GM12864 (cell line): Measurements from ENCODE around the gene TRAF3IP3.
A peak's percentile ranks its signal among the peaks of the same experiment; 100 is the strongest.

Source experiments
- DNase-seq: peaks from one replicate; pipeline ENCODE4 v3.0.0-alpha.2; 2011; ENCODE audit warnings: low read depth
- H3K4me3 ChIP-seq: 2 replicates; pipeline ENCODE4 v1.5.1; 2011; ENCODE audit warnings: mild to moderate bottlenecking, low read depth, low read length, control low read depth
- CTCF ChIP-seq: IDR thresholded peaks from 2 replicates; pipeline ENCODE4 v1.5.1; 2011; ENCODE audit warnings: low read depth, mild to moderate bottlenecking, moderate library complexity, low read length, control low read depth, inconsistent platforms; ENCODE audit errors: missing control alignments

TRAF3IP3 gene

GRCh38 chr1:209742409-209743144 lies 13.3 kb upstream of the TRAF3IP3 start:
- no peak overlapping the region for H3K4me3 ChIP-seq
- no peak for DNase-seq
- TF ChIP-seq CTCF: no peak

DNA sequence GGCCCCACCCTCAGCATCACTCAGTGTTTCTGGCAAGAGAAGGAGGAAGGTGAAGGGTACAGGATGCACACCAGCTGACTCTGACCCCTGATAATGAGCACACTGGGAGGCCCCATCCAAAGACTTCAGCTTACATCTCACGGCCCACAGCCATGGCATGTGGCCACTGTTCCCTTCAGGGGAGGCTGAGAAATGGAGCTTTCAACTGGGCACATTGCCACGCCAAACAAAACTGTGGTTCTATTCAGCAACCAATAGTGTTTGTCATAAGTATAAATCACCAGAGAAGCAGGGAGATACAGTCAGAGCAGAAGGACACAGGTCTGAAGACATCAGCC lies 12.7 kb upstream of the TRAF3IP3 start:
- TF ChIP-seq CTCF: no peak
- H3K4me3 ChIP-seq: no peak overlapping the region
- no peak for DNase-seq

DNA sequence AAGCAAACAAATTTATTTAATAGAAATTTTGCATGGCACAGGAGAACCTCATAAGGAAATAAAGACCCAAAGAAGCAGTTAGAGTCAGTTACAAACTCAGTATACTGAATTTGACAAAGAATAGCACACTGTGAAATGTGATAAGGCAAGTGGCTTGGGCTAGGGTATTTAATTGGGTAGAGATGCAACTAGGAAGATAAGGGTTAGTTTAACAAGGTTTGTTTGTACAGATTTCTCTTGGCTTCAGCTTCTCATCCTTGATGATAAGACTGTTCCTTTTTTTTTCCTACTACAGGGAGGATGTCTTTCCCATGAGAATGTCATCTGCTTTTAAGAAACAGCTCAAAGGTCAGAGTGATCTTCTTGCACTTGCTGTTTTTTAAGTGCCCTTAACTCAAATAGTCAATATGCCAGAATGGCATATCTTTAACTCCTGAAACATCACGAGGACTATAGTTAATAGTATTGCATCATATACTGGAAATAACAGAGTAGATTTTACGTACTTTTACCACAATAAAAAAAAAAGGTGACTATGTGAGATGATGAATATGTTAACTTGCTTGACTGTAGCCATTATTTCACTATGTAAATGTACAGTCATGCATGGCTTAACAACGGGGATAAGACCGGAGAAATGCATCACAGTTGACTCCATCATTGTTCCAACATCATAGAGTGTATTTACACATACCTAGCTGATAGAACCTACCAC lies 9.2 kb upstream of the TRAF3IP3 start:
- no peak for DNase-seq
- H3K4me3 ChIP-seq: no peak overlapping the region
- TF ChIP-seq CTCF: no peak

DNA sequence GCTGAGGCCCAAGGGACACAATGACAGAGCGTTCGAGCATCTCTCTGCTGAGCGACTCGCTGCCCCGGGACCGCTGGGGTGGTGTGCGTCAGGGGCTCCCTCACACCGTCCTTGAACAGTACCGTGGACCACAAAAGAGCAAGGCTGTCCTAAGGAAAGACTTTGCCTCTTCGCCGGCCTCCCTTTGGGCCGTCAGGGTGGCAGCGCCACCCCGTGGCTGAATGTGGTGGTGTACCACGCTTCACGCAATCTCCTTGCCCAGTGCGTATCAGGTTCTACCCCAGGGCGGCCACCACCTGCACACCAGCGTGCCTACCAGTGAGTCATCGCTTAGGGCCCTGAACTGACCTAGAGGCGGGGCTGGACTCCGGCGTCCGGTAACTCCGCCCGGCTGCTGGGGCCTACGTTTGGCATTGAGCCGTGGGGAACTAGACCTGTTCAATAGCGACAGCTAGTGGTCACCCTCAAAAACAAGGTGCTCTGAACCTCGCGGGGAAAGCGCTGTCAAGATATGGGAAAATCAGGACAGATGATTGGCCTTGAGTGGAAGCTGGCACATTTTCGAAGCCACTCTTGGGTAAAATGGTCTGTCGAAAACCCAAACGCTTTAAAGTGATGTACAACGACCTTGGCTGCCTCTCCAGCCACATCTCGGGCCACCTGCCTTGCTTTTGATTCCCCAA lies 8.1 kb upstream of the TRAF3IP3 start:
- peak; percentile 85 for DNase-seq
- no peak overlapping the region for H3K4me3 ChIP-seq
- TF ChIP-seq CTCF: peak; percentile 93

DNA sequence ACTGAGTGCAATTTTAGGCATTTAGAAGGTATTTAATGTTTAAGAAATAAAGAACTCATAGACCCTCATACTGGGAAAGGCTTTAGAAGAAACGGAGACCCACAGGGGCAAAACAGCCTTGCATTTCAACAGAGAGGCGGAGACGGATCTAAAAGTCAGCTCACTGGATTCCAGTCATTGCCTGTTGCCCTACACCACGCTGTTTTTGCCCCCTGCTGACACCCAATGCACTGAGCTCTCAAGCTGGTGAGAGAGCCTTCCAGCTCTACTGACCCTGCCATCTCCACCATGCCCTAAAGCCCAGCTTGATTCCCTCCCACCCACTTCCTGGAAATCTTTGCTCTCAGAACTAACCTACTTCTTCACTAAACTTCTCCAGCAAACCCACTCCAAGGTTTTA lies 7.2 kb upstream of the TRAF3IP3 start:
- no peak for DNase-seq
- no peak overlapping the region for H3K4me3 ChIP-seq
- TF ChIP-seq CTCF: peak; percentile 8

DNA sequence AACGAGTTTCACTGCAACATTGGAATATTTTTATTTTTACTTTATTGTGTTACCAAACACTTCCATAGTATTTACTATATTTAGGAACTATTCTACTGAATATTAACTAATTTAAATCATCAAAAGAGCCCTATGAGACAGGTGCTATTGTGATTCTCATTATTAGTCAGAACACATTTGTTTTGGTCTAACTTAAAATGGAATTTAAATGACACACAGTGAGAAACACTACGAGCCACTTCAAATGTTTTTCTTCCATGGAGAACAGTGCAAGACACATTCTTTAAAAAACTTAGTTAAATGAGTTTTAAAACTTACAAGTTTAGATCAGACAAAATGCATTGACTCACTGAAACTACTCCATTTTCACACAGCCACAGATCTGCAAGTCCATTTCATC lies 6.6 kb upstream of the TRAF3IP3 start:
- TF ChIP-seq CTCF: no peak
- H3K4me3 ChIP-seq: no peak overlapping the region
- DNase-seq: no peak
